Inflammatory macrophage treated with lipopolysaccharide for 1 hour (primary cell): ENCODE data around the gene MYCBP.
"Not testable (repeated sequence)": the region's sequence is repeated elsewhere in the genome, so short reads cannot be mapped to it uniquely, and the experiment has no call there.

Source experiments
- DNase-seq, 2 donors: peaks; one replicate each; pipeline ENCODE4 v3.0.0-alpha.2; 2020 to 2022

Gene MYCBP, protein sequence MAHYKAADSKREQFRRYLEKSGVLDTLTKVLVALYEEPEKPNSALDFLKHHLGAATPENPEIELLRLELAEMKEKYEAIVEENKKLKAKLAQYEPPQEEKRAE

DNA sequence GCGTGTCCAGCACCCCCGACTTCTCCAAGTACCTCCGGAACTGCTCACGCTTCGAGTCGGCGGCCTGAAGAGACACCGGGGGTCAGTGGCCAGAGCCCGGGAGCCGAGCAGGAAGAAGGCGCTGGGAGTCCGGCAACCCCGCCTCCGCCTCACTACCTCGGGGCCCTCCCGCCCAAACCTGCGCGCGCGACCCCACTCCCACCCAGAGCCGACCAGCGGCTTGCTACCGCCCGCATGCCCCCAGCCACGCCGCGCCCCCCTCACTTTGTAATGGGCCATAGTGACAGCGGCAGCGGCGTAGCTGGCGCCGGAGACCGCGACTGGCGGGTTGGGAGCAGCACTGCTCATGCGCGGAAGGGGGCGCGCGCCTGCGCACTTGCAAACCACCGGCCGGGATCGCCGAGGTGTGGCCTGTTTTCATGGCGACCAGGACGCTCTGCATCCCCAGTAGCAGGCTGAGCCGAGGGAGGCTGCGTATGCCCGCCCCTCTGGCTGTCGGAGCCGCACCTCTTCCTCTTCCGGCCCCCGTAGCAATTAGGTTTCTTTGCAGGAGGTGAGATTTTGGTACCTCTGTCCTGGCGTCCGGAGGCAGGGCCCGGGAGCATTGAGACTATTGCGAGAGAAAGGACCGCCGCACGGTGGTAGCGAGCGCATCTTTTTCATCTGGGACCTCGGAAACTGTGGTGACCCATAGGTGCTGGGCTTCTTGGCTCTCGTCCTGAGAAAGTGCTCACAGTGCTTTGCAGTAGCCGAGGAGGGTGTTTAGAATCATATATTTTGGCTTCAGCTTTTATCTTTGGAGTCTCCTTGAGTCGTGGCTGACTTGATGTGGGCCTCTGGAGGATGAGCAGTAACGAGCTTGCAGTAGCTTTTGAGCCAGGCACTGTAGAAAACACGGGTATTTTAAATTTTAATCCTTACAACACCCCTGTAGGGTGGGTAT, at the start of gene MYCBP:
TSS of gene MYCBP (minus strand) at position 322 of the 943 bp plus-strand sequence. CDS start at position 279, 43 bp downstream.
- DNase-seq, result peak; percentile 89 to 94

DNA sequence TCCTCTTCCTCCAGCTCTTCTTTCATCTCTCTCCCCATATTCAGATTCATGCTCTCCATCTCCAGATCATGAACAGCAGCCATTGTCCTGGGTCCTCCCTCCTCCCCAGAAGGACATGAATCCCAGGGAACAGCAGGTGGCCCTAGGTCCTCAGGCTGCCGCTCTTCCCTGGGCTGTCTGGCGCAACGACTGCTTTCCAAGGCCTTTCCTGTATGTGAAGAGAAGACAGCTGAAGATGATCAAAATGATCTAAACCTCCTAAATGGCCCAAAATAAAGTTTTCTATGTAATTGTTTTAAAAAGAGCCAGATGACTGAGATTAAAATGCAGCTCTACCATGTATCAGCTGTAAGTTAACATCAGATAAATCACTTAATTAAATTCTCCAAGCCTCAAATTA, 46.0 kb upstream of the MYCBP start:
- no peak for DNase-seq

DNA sequence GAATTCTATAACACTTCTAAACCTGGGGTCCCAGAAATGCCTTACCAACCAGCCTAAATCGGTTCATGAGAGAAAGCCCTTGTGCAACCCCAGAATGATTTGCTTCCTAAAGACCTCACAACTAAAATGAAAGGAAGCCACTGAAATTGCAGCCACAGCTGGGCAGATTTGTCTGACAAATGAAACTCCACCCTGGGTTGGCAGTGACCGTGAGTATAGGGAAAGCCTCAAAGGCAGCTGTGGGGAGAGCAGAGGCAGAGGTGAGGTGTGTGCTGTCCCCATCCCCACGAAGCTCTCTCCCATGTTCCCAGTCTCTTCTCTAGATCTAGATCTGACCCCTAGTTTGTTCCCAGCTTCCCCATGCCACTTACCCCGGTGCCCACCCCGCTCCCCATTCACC, 45.4 kb upstream of the MYCBP start:
- no peak for DNase-seq

DNA sequence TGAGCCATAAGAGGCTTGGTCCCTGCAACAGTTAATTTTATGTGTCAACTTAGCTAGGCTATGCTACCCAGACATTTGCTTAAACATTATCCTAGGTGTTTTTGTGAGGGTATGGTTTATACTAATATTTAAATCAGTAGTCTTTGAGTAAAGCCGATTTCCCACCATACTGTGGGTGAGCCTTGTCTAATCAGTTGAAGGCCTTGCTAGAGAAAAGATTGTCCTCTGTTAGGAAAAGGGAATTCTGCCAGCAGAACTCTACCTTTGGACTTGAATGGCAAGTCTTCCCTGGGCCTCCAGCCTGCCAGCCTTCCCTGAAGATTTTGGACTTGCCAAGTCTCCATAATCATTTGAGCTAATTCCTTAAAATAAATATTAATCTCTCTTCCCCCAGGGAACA, 44.6 kb upstream of the MYCBP start:
- no peak for DNase-seq

DNA sequence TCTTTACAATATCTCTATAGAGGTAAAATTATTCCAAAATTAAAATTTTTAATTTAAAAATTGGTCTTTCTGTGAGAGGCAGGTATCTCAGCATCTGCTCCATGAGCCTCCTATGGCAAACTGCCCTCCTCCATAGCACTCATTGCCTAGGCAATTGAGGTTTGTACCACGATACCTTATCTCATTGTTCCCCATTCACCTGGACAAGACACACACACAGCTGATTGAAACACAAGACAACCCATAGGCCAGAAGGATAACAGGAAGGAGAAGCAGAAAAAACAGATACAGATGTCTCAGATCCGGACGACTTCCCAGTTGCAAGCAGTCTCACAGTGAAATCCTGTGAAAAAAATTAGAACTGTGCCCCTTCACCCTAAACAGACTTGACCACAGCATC, 44.2 kb upstream of the MYCBP start:
- no peak for DNase-seq

DNA sequence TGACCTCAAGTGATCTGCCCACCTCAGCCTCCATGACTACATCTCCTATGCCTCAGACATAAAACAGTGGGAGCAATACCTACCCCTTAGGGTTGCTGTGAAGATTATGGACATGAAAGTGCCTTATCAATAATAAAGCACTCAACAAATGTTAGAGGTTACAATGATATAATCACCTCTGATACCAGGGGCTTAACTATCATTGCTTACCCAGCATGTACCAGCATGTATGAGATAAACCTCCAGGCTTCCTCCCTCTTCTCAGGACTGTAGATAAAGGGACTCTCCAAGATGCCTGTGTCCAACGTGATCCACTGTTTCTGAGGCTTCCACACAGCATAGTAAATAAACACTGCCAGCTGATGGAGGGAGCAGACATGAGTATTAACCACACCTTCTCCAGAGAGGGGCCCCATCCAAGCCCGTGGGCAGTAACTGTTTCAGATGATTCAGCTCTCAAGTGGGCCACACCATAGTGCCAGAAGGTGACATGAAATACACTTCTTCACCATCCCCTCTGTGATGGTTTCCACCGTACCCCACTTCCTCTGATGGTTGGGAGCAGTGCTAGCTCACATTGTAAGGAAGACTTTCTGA, 42.3 kb upstream of the MYCBP start:
- DNase-seq, result no peak

DNA sequence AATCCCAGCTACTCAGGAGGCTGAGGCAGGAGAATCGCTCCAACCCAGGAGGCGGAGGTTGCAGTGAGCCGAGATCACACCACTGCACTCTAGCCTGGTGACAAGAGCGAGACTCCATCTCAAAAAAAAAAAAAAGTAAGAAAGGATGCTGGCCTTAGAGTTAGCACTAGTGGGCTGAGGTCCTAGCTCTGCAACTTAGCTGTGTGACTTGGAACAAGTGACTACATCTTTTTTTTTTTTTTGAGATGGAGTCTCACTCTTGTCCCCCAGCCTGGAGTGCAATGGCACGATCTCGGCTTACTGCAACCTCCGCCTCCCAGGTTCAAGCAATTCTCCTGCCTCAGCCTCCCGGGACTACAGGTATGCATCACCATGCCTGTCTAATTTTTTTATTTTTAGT, 41.8 kb upstream of the MYCBP start:
- DNase-seq, result not testable (repeated sequence)

DNA sequence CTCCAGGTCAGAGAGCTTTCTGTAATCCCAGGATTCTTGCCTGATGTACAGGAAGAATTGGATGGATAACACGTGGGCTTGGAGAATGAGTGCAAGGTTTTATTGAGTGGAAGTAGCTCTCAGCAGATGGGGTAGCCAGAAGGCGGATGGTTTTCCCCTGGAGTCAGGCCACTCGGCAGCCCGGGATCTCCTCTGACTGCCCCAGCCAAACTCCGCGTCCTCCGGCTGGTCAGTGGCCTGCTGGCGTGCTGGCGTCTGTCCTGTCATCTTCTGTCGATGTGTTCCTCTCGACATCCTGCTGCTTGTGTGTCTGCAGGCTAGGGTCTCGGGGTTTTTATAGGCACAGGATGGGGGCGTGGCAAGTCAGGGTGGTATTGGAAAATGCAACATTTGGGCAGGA, 35.7 kb upstream of the MYCBP start:
- DNase-seq, result no peak

DNA sequence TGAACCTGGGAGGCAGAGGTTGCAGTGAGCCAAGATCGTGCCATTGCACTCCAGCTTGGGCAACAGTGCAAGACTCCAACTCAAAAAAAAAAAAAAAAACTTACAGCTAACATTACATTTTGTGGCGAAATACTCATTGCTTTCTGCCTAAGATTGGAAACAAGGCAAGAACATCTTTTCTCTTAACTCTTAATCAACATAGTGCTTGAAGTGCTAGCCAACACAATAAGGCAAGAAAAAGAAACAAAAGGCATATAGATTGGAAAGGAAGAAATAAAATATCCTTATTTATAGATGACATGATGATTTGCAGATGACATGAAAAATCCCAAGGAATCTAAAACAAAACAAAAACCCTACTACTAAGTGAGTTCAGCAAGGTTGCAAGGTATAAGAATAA, 32.8 kb upstream of the MYCBP start:
- no peak for DNase-seq

DNA sequence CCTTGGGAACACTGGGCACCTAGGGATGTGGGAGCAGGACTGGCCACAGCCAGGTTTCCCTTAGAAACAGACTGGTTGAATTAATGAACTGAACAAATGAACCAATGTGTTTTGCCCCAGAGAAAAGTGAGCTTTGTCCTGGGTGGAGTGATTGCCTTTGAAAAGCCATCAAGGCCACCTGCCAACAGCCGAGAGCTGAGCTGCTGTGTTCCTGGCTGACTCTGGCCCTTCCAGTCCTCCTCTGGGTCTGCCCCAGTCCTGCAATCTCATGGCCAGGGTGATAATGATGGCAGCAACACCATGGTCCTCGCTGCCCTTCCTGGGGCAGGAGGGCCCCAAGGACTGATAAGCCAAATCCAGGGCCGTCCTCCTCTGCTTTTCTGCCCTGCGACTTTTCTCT, 26.4 kb upstream of the MYCBP start:
- DNase-seq, result no peak

DNA sequence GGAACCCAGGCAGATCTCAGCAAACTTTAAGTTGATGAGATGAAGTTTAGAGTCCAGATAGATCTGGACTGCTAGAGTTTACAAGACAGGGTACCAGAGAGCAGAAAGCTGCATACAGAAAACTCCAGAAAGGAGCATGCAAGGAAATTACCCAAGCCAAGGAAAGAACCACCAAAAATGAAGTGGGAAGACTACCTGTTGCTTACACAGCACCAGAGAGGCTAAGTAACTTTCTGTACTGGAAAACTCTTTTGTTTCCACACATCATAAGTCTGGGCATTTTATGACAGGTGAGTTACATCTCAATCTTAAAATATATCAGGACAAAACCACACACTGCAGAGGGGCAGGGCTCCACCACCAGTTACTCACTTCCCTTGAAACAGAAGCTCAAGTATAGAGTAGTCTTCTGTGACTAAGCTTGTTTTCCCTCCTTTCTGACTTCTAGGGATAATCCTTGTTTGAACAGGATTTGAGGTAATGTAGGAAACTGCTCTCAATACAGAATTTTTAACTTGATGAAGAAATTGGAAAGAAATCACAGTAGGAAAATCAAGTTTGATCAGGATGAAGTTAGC, 25.6 kb upstream of the MYCBP start:
- DNase-seq, result no peak

DNA sequence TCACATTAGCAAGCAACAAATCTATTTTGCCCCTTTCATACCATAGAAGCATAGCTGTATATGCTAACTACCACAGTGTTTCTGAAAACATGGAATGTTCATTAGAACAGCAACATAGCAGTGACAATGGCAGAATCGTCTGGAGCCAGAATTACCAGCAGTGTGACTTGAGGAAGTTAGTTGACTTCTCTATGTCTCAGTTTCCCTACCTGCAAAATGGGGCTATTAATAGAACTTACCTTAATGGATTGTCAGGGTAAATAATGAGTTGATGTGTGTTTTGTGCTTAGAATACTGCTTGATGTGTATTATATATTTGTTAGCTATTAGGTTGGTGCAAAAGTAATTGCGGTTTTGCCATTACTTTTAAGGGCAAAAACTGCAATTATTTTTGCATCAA, 23.0 kb upstream of the MYCBP start:
- DNase-seq, result no peak

DNA sequence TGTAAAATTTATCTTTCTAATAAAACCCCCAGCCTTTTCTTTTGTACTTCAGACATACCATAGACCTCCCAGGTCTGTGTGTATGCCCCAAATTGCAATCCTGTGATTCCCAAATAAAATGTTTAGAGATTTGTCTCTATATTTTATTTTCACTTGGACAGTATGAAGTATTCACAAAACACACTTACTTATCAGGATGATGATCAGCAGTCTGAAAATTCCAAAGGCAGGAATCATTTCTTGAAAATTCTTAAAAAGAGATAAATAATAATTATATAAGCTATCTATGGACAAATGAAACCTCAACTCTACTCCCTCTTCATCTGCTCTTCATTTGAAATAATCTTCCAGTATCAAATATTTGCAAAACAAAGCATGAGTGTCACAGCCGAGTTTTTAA, 19.8 kb upstream of the MYCBP start:
- no peak for DNase-seq

DNA sequence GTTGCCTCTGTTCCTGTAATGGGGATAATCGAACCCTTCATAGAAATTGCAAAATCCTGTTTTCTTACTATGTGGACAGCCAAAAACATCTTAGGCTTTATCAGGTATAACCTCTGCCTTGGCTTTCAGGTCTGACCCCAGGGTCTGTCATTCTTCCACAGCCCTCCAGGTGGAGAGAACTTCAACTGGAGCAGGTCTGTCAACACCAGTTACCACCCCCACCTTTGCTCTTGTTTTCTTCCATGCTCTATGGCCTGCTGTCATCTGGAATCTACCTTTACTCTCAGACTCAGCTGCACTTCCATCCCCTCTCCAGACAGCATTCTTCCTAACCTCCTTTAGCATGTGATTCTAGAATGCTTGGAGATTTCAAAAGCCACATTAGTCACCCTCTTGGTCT, 18.6 kb upstream of the MYCBP start:
- DNase-seq, result no peak

DNA sequence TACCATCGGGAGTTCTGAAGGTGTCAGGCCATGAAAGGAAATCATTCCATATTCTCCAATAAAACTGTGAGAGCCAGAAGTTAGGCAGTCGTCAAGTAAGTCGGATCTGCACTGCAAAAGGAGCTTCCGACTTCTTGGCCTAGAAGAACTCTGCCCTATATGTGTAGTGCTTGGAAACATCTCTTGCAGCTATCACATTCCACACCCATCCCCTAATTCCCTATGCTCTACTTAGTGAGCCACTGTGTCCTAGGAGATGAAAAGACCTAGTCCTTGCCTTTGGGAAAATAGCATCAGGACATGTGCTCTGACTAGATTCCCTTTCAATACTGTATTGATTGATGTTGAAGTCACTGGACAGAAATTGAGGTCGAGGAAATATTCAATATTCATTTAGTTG, 16.4 kb upstream of the MYCBP start:
- DNase-seq, result no peak

DNA sequence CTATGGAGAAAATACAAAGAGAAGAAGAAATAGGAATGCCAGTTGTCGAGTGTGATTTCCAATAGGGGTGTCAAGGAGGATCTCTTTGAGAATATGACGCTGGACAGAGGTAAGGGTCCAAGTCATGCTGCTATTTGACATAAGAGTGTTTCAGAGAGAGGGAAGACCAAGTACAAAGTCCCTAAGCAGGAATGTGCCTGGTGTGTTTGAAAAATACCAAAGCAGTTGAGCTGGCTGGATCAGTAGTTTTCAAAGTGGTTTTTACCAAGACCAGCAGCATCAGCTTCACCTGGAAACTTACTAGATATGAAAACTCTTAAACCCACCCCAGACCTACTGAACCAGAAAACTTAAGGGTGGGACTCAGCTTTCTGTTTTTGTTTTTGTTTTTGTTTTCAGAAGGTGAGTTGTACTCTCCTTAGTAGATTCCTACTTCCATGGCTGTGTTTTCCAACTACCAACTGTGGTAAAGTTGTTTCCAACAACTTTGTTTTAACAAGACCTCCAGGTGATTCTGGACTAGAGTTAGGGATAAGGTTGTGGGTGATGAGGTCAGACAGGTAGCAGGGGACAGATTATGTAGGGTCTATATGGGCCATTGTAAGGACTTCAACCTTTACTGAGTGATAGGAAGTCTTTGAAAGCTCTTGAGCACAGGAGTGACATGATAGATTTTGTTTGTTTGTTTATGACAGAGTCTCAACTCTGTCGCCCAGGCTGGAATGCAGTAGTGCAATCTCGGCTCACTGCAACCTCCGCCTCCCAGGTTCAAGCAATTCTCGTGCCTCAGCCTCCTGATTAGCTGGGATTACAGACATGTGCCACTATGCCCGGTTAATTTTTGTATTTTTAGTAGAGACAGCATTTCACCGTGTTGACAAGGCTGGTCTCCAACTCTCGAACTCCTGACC, 15.5 kb upstream of the MYCBP start:
- no peak for DNase-seq

DNA sequence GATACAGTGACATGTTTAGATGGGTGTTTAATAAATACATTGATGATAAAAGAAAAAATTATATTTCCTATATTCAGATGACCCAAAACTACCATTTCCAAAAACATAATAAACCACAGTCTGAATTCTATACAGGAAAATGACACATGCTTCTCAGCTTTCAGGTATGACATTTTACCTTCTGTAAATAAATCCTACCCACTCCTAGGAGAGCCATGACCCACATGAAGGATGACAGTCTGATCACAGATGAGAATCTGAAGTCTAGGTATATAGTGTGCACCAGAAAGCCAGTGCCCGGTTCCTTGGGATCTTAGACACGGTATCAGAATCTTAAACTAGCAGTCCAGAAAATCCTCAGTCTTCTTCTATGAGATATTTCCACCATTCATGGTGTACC, 11.9 kb upstream of the MYCBP start:
- DNase-seq, result no peak

DNA sequence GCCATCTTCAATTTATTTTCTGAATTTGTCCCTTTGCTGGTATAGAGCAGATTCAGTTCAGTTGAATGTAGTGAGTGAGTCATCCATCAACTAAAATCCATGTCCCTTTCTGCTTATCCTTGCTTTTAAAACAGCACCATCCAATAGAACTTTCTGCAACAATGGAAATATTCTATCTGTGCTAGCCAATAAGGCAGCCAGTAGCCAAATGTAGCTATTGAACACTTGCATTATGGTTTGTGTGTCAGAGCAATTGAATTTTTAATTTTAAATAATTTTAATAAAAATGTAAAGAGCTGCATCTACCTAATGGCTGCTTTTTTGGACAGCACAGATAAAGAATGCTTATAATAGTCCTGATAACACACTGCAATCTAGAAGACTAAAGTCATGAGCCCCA, 8.3 kb upstream of the MYCBP start, which contains the start of gene GJA9:
TSS of gene GJA9 (minus strand) at position 101 of the 400 bp plus-strand sequence. CDS start 5,489 bp downstream, outside the sequence.
- no peak for DNase-seq

DNA sequence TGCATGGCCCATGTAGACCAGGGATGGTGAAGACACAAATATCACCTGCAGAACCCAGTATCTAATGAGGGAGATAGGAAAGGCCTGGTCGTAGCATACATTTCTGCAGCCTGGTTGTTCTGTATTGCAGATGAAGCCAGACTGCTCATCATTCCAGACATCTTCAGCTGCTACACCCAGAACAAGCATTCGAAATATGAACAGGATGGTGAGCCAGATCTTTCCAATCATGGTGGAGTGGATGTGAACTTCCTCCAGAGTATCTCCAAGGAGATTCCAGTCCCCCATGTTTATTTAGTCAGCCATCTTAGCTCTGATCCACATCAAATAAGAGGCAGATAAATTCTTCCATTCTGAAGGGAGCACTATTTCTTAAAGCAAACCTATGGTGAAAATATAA, 2.7 kb upstream of the MYCBP start:
- DNase-seq, result no peak

DNA sequence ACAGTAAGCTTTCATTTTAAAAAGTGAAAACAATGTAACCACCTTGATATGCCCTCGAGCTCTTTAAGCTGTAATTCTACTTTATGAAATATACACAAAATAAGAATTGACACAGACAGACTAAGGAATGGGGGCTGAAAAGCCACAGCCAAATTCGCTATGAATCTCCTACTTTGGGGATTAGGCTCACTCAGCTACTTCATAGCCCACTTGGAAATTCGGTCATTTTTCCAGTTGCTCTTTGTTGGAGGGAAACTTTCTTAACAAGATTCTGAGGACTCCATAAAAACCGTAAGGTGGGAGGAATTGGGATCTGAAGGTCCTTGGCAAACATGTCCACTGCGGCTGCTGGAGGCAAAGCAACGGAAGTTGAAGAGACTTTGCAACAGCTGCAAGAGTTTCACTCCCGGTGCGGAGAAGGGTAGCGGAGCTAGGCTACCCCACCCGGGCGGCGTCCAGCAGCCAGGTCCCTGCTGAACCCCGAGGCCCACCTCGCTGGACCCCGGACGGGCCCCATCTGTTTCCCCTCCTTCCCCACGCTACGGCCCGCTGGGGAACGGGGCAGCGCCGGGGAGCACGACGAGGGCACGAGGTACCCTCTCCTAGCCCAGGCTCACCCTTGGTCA, 634 bp downstream of the MYCBP start:
- peak in 1 of 2 donors; percentile 33 for DNase-seq

DNA sequence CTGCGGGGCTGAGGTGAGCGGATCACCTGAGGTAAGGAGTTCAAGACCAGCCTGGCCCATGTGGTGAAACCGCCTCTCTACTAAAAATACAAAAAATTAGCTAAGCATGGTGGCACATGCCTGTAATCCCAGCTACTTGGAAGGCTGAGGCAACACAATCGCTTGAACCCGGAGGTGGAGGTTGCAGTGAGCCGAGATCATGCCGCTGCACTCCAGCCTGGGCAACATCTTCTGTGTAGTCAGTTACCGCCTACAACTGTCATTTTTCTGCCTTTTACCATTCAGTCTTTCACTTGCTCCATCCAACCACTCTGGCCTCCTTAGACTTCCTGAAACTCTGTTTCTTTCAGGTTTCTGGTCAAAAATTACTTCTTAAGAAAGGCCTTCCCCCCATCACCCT, 2.2 kb downstream of the MYCBP start:
- no peak for DNase-seq

DNA sequence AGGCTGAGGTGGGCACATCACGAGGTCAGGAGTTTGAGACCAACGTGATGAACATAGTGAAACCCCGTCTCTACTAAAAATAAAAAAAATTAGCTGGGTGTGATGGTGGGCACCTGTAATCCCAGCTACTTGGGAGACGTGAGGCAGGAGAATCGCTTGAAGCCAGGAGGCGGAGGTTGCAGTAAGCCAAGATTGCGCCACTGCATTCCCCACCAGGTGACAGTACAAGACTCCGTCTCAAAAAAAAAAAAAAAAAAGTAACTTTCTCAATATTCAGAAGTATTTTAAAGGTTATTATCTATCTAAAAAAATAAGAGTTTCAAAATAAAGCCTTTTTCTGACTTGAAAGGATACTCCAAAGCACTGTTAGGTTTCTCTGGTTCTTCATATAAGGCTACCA, 5.9 kb downstream of the MYCBP start:
- DNase-seq, result no peak
